ENCODE data around the gene MRPS34.
"Not testable (repeated sequence)": the region's sequence is repeated elsewhere in the genome, so short reads cannot be mapped to it uniquely, and the experiment has no call there.

The MRPS34 gene

GRCh38 chr16:1746693-1747195, 26.2 kb downstream of the MRPS34 start:
- no peak for DNase-seq

GRCh38 chr16:1745900-1746692, 26.8 kb downstream of the MRPS34 start:
- no peak for DNase-seq

- DNase-seq = no peak
These were observed 27.6 kb downstream of the MRPS34 start for GRCh38 chr16:1745181-1745899.

GRCh38 chr16:1744338-1744840, 28.5 kb downstream of the MRPS34 start:
- no peak for DNase-seq

GRCh38 chr16:1743376-1744337, 29.3 kb downstream of the MRPS34 start:
- DNase-seq = no peak

- DNase-seq = no peak
These were observed 31.3 kb downstream of the MRPS34 start for GRCh38 chr16:1741553-1742165.

- no peak for DNase-seq
These were observed 32.0 kb downstream of the MRPS34 start for GRCh38 chr16:1740781-1741490.

- no peak for DNase-seq
These were observed 32.7 kb downstream of the MRPS34 start for GRCh38 chr16:1740234-1740633.

GRCh38 chr16:1734816-1735215, 38.1 kb downstream of the MRPS34 start:
- no peak for DNase-seq

GRCh38 chr16:1734123-1734522, 38.8 kb downstream of the MRPS34 start:
- DNase-seq = no peak

GRCh38 chr16:1732551-1732987, 40.4 kb downstream of the MRPS34 start:
- not testable (repeated sequence) for DNase-seq

- no peak for DNase-seq
These were observed 40.9 kb downstream of the MRPS34 start for GRCh38 chr16:1732071-1732470.

- DNase-seq = no peak
These were observed 41.3 kb downstream of the MRPS34 start for GRCh38 chr16:1731603-1732002.

- no peak for DNase-seq
These were observed 41.9 kb downstream of the MRPS34 start for GRCh38 chr16:1731073-1731472.

GRCh38 chr16:1729445-1729844, 43.5 kb downstream of the MRPS34 start:
- DNase-seq = no peak

GRCh38 chr16:1729026-1729425, 43.9 kb downstream of the MRPS34 start:
- DNase-seq = no peak

- no peak for DNase-seq
These were observed 45.0 kb downstream of the MRPS34 start for GRCh38 chr16:1727651-1728624.

GRCh38 chr16:1726661-1727502, 46.1 kb downstream of the MRPS34 start:
- no peak for DNase-seq

GRCh38 chr16:1724491-1724890, 48.4 kb downstream of the MRPS34 start:
- DNase-seq = no peak

Data from activated CD8-positive, alpha-beta memory T cell treated with anti-CD3 and anti-CD28 coated beads, Interleukin-2, amount 50 U/mL, for 48 hours (primary cell).